SHP77 treated with DMSO at 0.1 percent for 48 hours (cell line): ENCODE results near the gene SLITRK2.

Source experiments
- DNase-seq: peaks from one replicate; lab custom pipeline; 2025; lab: John Stamatoyannopoulos, UW

SLITRK2 gene, protein sequence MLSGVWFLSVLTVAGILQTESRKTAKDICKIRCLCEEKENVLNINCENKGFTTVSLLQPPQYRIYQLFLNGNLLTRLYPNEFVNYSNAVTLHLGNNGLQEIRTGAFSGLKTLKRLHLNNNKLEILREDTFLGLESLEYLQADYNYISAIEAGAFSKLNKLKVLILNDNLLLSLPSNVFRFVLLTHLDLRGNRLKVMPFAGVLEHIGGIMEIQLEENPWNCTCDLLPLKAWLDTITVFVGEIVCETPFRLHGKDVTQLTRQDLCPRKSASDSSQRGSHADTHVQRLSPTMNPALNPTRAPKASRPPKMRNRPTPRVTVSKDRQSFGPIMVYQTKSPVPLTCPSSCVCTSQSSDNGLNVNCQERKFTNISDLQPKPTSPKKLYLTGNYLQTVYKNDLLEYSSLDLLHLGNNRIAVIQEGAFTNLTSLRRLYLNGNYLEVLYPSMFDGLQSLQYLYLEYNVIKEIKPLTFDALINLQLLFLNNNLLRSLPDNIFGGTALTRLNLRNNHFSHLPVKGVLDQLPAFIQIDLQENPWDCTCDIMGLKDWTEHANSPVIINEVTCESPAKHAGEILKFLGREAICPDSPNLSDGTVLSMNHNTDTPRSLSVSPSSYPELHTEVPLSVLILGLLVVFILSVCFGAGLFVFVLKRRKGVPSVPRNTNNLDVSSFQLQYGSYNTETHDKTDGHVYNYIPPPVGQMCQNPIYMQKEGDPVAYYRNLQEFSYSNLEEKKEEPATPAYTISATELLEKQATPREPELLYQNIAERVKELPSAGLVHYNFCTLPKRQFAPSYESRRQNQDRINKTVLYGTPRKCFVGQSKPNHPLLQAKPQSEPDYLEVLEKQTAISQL

DNA sequence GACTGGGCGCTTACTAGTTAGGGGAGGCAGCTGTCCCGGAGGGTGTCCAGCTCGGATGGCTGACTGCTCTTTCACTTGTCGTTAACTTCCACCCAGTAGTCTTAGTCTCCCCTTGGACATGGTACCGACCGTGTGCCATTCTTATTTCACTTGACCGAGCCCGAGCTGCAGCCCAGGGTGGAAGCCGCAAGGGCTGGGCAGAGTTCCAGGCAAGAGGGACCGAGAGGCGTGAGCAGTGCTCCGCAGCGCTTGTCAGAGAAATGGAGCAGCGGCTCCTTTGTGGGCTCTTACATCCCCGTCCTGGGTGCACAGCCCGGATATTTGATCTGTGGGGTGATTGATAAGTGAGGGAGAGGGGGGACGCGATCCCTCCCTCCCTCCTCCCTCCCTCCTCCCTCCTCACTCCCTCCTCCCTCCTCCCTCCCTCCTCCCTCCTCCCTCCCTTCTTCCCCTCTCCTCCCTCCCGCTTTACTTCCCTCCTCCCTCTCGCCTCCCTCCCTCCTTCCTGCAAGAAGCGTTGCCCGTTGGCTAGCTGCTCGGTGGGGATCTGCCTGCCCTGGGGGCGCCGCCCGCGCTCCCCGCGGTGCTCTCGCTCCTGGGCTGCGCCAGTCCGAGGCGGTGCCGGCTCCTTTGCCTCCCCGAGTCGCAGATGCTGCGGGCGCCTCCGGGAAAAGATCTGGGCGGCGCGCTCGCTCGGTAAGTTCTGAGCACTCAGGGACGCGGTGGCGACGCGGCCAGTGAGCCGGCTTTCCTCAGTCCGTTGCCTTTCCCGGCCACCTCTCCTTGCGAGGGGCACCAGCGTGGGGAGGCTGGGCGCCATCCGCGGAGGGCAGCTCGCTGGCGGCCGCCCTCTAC, at the start of gene SLITRK2:
Gene SLITRK2 (plus strand): TSS at position 499 of the 855 bp plus-strand sequence. CDS start 4,597 bp downstream, outside the sequence.
- DNase-seq: no peak

GRCh38 chrX:145773006-145773405, 44.6 kb upstream of the SLITRK2 start:
- no peak for DNase-seq

DNA sequence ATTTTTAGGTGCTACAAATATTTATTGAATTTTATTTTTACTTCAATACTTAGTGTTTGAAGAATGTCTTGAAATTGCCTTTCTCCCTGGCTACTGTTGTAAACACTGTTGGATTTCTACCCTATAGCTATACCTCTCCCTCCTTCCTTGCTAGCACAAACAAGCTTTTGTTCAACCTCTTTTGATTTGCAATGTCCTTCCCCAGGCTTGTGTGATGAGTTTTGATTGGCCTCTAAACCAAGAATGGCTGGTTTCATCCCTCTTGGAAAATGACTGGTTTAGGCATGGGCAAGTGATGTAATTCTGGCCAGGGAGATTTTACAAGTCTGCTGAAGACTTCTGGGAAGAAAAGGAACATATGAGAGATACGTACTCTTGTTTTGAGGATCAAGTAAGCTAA, 25.3 kb upstream of the SLITRK2 start:
- DNase-seq: no peak

- no peak for DNase-seq
These were observed 14.1 kb upstream of the SLITRK2 start for GRCh38 chrX:145803508-145803907.

GRCh38 chrX:145813081-145813480, 4.5 kb upstream of the SLITRK2 start:
- DNase-seq: no peak

DNA sequence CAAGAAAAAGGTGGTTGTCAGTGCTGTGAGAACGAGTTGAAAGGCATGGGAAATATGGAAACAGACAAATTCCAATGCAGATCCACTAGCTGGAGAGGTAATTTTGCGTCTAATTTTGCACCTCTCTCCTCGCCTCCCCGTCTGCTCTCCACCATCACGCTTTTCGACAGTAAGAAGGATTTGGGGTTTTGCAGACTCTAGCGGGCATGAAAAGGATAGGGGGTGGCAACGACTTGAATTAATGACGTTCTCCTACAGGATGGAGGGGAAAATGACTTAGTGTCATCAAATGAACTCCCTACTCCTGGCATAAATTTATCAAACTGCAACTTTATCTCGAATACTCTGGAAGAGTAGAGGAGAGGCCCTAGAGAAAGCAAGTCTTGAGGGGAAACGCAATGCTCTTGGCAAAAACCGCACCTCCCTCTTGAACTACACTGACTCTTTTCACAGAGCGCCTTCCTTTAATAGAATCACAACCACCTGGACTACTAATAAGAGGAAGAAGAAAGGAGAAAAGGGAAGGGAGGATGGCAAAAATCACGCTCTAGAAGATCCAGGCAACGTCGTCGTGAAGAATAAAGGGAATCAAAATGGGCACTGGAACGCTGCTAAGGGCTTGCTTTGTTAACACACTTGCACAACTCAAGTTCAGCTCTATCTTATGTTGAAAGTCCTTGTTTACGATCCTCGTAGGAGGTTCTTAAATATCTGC, 871 bp upstream of the SLITRK2 start:
- no peak for DNase-seq

DNA sequence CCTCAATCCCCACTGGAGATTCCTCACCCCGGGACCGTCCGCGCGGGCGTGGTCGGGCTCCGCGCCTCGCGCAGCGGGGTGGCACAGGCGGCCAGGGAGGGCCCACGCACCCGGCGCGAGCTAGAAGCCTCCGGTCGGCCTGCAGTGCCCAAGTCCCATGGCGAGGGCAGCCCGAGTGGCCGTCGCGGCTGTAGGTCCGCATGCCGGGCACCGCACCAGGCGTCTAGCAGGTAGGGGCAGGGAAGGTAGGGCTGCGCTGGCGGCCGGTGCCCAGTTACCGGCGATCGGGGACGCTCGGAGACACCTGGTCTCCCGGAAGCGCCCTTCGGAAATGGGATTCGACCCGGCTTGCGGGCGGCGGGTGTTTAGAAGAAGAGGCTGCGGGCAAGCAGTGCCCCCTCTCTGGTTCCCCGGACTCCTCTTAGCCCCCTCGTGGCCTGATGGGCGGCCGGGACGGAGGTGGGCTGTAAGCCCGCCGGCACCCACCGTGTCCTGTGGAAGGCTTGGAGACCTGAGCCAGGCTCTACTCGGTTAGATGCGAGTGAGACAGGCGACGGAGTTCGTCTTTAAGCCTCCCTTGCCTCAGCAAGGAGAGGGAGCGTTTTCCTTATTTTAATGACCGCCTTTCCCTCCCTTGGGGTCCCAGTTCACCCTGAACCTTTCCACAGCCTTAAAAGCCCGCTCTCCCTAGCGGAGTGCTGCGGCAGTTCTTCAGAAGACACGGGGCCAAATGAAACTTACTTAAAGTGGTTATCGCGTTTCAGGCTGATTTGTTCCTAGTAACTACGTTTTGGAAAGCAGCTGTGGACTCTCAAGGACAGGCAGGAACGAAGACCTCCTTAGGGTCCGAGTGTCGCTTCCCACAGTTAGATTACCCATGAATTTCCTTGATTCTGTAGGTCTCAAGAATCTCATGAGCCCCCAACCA, 821 bp downstream of the SLITRK2 start:
- DNase-seq: no peak

DNA sequence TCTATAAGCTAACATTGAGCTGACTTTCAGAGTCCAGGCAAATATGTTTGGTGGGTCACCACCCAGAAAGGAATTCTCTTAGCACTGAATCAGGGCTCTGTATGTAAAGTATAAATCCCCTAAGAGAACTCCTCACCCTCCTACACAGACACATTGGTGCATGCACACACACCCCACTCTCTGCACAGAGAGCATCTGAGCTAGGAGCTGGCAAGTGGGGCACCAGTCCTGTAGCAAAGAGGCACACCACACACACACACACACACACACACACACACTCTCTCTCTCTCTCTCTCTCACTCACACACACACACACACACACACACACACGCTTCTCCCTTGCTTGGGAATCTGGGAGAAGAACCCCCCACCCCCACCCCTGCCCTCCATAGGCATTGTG, 3.2 kb downstream of the SLITRK2 start:
- DNase-seq: no peak

- DNase-seq: no peak
These were observed 3.8 kb downstream of the SLITRK2 start for GRCh38 chrX:145821291-145821897.

GRCh38 chrX:145821898-145822571, 4.4 kb downstream of the SLITRK2 start:
- DNase-seq: no peak

- no peak for DNase-seq
These were observed 5.5 kb downstream of the SLITRK2 start for GRCh38 chrX:145823132-145823531.

GRCh38 chrX:145825896-145826295, 8.3 kb downstream of the SLITRK2 start:
- DNase-seq: no peak

DNA sequence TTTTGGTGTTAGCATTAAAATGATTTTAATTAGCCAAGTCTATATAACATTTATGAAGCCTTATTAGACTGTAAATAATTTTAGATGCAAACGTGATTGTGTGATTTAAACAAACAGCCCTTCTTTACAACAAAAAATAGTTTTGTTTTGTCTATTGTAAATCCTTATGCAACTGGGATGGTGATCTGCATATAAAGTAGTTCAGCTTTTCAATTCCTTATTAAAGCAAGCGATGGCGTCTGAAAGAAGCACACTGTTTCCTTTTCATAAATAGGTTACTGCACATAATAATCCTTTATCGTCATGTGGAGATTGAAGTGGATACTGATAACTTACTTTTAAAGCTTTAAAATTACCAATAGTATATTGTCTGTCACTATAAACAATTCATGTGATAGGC, 8.8 kb downstream of the SLITRK2 start:
- DNase-seq: no peak

- no peak for DNase-seq
These were observed 15.2 kb downstream of the SLITRK2 start for GRCh38 chrX:145832796-145833195.

DNA sequence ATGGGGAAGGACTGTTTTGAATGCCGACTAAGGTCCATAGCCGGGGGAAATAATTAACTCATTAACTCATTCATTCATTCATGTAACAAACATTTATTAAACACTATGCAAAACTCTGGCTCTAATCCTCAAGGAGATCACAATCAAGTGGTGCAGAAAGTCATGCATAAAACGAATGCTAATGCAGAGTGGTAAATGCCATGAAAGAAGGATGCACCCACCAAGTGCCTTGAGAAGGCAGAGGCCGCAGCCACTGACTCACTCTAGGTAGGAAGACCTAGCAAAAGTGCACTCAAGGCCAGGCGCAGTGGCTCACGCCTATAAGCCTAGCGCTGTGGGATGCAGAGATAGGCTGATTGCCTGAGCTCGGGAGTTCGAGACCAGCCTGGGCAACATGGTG, 22.9 kb downstream of the SLITRK2 start:
- DNase-seq: no peak

DNA sequence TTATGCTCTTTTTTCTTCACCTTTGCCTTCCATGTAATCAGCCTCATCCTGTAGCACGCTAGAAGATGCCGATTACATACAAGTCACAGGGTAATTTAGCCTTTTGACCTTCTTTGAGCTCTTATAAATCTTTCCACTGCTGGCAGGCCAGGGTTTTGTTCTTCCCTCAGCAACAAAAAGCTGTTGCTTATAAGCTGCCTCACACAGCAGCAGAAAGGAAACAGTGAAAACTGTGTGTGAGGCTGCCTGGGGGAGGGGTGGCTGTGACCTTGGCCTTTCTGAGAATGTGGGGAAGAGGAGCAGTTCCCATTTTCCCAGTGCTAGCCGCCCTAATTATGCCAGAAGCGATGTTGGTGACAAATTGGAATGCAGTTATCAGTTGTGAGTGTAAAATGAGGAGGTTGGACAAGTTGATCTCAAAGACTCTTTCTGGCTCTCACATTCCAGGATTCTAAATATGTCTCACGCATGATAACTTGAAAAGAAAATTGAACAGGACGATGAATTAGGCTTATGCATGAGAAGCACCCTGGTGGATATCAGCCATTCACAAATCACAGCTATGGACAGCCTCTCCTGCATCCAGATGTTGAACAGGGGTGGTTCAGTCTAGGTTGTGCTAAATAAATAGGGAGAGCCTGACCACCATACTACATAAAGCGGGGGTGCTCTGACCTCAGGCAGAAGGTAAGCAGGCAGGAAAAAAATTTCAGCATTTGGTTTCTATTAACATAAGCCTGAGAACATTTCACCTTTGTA, 25.7 kb downstream of the SLITRK2 start:
- no peak for DNase-seq

DNA sequence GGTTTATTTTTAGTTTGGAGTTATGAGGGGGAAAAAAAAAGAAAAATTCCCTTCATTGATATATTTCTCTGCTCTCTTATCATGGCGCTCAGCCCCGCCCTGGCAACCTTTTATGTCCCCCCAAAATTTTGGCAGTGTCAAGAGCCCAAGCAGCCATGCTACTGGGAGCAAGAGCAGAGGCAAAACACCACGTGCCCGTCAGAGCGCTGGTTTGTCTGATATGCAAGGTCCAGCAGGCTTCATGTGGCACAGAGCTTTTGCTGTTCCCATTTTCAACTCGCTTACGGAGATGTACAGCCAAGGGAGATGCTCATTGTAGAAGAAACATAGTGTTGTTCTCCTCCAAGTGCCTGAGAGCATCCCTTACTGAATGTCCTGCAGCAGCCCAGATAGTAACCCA, 27.3 kb downstream of the SLITRK2 start:
- no peak for DNase-seq

DNA sequence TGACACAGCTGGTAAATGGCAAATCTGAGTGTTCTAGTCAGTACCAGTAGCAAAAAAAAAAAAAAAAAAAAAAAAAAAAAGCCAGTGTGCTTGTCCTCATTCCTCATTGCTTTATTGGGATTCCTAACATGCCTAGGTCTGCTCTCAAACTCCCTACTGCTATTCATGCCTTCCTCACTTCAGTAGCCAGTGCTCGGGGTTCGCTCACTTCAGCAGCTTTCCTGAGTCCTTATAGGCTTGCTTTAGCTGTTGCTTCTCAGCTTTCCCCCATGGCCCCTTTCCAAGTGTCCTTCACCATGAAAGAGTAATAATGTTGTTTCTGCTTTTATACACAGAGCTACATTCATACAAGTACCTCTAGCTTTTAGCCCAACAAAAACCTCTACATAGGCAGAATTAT, 30.8 kb downstream of the SLITRK2 start:
- DNase-seq: no peak

GRCh38 chrX:145848857-145849256, 31.2 kb downstream of the SLITRK2 start:
- no peak for DNase-seq
